GM19372 (cell line): Measurements from ENCODE around the gene RHOF.

Source experiments
- ATAC-seq: cut with Tn5 transposase; IDR thresholded peaks from one replicate; pipeline ENCODE4 v1.9.1; 2021; ENCODE audit warnings: mild to moderate bottlenecking, low read depth, moderate library complexity; ENCODE audit not compliant: unreplicated experiment

The RHOF gene

DNA sequence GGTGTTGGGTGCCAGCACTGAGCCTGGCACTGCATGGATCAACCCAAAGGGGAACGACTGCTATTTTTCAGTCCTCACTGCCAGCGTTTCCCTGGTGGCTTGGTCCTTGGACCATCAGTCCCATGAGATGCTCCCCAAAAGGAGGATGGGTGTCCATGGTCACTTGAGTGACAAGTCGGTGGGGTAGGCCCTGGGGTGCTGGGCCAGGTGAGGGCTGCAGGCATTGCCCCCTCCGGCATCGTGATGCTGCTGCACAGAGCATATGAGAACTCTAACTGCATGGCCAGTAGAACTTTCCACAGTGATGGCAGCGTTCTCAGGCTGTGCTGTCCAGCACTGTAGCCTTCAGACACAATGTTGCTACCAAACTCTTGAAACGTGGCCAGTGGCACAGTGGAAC is 26.6 kb upstream of the RHOF start:
- ATAC-seq, result no peak

DNA sequence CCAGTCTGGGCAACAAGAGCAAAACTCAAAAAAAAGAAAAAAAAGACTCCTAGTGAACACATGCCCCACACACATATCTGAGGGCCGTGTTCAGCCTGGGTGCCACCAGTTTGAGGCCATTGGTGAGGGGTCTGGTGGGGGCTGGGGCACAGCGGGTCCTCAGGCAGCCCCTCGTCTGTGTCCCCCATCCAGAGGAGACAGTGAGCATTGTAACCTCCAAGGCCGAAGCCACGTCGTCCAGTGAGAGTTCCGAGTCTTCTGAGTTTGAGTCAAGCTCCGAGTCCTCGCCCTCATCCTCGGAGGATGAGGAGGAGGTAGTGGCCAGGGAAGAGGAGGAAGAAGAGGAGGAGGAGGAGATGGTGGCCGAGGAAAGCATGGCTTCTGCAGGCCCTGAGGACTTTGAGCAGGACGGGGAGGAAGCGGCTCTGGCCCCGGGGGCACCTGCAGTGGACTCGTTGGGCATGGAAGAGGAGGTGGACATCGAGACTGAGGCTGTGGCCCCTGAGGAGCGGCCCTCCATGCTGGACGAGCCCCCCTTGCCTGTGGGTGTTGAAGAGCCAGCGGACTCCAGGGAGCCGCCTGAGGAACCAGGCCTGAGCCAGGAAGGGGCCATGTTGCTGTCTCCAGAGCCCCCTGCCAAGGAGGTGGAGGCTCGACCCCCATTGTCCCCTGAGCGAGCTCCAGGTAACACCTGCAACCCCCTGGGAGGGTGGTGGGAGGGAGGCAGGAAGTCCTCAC is 25.9 kb upstream of the RHOF start:
- ATAC-seq, result no peak

DNA sequence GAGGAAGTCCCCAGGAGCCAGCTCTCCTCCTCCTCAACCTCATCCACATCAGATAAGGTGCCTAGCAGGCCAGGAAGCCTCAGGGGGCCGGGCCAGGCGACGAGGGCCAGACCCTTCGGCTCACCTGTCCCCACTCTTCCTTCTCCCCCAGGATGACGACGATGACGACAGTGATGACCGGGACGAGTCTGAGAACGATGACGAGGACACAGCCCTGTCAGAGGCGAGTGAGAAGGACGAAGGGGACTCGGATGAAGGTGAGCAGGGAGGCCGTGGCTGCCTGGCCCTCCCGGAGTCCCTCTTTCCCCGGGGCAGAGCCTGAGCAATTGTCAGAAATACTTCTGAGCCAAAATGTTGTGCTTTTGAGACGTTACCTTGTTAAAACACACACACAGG is 24.2 kb upstream of the RHOF start:
- no peak for ATAC-seq

DNA sequence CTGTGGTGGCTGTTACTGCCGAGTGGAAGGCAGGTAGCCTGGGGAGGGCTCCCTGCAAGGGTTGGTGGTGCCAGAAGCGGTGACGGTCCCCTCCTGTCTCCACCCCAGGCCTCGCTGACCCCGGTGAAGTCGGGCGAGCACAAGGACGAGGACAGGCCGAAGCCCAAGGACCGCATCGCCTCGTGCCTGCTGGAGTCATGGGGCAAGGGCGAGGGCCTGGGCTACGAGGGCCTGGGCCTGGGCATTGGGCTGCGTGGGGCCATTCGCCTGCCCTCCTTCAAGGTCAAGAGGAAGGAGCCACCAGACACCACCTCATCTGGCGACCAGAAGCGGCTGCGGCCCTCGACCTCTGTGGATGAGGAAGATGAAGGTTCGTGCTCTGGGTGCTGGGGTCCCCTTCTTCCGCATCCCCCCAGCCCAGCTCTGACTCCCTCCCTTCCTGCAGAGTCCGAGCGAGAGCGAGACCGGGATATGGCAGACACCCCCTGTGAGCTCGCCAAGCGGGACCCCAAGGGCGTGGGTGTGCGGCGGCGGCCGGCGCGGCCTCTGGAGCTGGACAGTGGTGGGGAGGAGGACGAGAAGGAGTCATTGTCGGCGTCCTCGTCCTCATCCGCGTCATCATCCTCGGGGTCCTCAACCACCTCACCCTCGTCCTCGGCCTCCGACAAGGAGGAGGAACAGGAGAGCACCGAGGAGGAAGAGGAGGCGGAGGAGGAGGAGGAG is 23.6 kb upstream of the RHOF start:
- no peak for ATAC-seq

DNA sequence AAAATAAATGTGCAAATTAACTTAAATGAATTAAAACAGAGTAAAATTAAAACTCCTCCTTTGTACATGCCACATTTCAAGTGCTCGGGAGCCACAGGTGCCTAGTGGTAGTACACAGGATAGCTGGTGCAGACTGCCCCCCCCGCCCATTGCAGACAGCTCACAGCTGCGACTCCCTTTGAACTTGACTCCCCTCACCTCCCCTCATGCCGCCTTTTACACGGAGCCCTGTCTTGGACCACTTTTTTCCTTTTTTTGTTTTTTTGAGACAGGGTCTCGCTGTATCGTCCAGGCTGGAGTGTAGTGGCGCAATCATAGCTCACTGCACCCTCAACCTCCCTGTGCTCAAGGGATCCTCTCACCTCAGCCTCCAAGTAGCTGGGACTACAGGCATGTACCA is 21.8 kb upstream of the RHOF start:
- no peak for ATAC-seq

DNA sequence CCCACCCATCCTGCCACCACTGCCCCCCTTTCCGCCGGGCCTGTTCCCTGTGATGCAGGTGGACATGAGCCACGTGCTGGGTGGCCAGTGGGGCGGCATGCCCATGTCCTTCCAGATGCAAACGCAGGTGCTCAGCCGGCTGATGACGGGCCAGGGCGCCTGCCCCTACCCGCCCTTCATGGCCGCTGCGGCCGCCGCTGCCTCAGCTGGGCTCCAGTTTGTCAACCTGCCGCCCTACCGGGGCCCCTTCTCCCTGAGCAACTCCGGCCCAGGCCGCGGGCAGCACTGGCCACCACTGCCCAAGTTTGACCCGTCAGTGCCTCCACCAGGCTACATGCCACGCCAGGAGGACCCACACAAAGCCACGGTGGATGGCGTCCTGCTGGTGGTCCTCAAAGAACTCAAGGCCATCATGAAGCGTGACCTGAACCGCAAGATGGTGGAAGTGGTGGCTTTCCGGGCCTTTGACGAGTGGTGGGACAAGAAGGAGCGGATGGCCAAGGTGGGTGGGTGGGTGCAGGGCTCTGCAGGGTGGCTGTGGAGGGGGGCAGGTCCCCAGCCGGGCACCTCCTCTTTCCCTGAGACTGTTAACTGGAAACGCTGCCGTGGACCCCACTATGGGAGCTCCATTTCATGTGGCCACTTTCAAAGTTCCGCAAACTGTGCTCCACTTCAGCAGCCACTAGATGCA is 21.1 kb upstream of the RHOF start:
- ATAC-seq, result no peak

DNA sequence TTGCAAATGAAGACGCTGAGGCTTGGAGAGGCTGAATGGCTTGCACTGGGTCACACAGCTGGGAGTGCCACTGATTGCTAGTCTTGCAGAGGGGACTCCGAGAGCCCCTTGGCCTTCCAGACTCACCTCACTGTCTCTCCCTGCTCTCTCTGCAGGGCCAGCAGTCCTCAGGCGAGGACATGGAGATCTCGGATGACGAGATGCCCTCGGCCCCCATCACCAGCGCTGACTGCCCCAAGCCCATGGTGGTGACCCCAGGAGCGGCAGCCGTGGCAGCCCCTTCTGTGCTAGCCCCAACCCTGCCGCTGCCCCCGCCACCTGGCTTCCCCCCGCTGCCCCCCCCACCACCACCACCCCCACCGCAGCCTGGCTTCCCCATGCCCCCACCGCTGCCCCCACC is 20.5 kb upstream of the RHOF start:
- ATAC-seq, result no peak

DNA sequence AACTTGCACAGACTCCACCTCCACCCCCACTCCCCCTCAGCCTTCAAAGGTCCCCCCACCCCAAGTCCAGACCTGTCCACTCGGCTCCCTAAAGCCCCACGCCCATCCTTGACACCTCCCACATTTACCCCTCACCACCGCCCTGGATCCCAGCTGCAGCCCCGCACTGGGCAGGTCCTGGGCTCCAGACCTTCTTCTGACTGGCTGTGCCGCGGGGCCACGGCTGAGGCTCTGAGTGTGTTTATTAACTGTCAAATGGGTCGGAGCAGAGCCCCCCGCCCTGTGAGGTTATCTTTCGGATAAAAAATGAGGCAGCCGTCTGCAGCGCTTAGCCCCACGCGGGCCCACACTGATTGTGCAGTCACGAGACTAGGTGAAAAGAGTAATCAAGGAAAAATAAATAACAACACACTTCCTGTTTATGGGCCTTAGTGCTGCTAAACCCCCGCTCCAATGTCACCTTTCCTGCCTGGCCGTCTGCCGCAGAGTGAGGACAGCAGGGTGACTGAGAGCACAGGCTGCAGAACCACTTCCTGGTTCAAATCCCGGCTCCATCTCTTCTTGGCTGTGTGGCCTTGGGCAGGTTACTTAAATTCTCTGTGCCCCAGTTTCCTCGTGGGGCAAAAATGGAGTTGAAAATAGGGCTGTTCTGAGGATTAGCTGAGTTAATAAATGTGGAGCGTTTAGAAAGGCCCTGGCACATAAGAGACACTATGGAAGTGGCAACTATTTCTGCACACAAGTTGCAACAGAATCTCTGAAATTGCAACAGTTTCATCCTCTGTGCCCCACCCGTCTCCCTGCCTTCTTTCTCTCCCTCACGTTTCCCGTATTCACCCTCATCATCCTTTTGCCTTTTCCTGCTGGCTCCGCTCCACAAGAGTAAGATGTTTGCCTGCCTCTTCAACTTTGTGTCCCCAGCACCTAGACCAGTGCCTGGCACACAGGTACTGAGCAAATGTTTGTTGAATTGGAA is 19.7 kb upstream of the RHOF start:
- no peak for ATAC-seq

DNA sequence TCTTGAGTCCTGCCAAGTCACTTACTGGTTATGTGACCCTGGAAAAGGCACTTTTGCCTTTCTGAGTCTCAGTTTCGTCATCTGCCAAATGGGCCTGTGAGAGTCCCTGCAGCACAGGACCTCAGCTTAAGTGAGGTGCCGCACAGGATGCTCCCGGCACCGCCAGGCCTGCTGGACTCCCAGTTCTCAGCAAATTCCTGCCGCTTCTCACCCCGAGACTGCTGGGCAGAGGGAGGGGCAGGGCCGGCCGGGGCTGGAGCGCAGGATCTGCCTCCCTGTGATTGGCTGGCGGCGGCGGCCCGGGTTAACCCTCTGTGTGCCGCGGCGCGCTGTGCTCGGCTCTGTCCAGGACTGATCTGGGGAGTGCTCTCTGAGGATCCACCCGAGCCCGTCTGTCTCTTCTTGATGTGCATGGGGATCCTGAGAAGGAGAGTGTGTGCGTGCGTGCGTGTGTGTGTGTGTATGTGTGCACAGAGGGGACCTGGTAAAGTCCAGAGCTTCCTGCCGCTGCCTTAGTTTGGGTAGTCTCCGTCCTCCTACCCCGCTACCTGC is 18.9 kb upstream of the RHOF start:
- ATAC-seq, result no peak

DNA sequence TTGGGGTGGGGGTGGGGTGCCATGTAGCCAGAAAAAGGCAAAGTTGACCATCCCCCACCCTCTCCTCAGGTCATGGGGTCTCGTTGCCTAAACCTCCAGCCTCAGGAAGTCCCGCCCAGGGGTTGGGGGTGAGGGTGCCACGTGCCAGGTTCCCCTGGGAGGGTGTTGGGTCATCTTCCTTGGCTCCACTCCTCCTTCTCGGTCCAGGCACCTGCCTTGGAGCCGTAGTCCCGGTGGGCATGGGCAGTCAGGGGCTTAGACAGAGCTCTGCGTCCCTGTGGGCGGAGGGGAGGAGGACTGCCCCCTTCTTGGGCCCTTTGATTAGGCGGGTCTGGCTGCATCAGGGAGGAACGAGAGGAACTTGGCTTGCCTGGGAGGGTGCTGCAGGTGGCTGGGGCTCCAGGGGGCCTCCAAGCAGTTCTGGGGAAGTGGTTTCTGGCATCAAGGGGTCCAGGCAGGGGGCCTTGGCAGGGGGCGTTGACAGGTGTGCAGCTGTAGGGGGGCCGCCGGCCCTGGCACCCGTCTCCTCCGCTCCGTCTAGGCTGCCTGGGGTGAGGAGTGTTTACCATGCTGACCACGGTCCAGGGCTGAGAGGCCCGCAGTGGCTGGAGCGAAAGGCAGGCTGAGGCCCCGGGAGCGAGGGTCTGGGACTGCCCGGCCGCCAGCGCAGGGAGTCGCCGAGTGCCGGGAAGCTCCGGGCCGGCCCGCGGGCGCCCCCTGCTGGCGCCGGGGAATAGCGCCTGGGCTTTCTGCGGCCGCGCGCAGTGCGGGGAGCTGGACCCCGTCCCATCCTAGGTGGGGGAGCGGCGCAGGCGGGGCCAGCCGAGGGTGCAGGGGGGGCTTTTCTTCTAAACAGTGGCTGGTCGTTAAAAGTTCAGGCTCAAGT is 18.2 kb upstream of the RHOF start:
- peak; percentile 83 for ATAC-seq

DNA sequence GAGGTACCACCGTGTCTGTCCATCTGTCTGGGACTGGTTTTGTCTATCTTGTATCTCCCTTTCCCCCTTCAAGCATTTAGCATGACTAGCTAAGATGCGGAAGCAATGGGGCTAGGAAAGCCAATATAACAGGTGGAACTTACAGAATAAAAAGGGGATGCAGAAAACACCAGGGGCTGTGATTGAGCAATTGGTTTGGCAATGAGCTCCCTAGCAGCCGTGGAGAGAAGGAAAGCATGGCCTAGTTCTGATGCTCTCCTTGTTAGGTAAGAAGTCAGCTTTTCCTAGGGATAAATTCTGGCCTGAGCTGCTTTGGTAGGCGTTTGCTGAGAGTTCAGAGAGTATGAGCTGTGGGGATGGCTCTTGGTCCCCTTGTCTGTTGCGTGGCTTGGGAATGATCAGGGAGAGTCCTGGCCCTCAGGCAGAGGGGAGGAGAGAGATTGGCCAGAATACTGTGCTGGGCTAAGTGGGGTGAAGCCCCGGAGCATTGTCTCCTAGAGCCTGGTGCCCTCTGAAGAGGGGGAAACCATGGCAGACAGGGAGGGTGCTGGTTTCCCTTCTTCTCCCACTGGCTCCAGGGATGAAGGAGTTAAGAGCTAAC is 17.4 kb upstream of the RHOF start:
- no peak for ATAC-seq

DNA sequence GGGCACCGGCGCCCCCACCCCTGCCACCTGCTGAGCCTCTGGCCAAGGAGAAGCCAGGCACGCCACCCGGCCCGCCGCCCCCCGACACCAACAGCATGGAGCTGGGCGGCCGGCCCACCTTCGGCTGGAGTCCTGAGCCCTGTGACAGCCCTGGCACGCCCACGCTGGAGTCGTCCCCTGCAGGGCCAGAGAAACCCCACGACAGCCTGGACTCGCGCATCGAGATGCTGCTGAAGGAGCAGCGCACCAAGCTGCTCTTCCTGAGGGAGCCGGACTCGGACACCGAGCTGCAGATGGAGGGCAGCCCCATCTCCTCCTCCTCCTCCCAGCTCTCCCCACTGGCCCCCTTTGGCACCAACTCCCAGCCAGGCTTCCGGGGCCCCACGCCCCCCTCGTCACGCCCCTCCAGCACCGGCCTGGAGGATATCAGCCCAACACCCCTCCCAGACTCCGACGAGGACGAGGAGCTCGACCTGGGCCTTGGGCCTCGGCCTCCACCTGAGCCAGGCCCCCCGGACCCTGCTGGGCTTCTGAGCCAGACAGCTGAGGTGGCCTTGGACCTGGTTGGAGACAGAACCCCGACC is 16.8 kb upstream of the RHOF start:
- ATAC-seq, result no peak

DNA sequence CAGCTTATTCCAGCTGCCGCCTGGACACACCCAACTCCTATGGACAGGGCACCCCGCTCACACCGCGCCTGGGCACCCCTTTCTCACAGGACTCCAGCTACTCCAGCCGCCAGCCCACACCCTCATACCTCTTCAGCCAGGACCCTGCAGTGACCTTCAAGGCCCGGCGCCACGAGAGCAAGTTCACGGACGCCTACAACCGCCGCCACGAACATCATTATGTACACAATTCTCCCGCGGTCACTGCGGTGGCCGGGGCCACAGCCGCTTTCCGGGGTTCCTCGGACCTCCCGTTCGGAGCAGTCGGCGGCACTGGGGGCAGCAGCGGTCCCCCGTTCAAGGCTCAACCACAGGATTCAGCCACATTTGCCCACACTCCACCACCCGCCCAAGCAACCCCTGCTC is 16.2 kb upstream of the RHOF start:
- no peak for ATAC-seq

DNA sequence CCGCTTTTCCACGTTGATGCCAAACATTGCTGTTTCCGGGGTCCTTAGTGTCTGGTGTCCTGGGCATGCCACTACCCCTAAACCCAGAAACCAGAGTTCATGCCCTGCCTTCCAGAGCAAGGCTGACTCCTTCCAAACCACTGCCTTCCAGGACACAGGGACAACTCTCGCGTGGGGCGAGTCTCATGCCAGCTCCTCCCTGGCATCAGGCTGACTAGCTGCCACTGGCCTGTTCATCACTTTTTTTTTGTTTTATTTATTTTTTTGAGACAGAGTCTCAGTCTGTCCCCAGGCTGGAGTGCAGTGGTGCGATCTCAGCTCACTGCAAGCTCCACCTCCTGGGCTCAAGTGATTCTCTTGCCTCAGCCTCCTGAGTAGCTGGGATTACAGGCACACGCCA is 15.1 kb upstream of the RHOF start:
- ATAC-seq, result no peak

DNA sequence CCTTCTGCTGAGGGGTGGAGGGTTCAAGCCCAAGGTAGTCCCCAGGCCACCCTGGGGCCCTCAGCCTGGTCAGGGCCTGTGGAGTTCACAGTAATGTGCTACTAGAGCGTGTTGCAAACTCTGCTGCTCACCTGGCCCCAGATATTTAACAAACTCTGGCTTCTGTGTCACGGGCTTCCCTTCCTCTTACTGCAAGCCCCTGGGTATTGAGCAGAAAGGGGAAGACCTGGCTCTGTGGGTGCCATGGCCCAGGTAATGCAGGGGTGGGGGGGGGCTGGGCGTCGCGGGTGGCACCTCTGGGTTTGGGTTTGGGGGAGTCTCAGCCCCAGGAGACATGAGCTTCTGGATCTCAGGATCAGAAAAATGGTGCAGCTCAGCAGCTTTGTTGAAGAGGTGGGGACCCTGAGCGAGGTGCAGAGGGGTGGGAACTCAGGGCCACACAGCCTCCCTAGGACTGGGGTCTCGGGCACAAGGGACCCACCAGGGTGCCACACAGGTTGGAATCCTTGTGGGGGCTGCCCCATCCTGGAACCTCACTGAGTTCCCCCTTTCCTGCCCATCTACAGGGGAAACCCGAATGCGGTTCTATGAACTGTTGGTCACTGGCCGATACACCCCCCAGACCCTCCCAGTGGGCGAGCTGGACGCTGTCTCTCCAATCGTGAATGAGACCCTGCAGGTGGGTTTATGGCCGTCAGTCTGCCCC is 14.3 kb upstream of the RHOF start:
- no peak for ATAC-seq

DNA sequence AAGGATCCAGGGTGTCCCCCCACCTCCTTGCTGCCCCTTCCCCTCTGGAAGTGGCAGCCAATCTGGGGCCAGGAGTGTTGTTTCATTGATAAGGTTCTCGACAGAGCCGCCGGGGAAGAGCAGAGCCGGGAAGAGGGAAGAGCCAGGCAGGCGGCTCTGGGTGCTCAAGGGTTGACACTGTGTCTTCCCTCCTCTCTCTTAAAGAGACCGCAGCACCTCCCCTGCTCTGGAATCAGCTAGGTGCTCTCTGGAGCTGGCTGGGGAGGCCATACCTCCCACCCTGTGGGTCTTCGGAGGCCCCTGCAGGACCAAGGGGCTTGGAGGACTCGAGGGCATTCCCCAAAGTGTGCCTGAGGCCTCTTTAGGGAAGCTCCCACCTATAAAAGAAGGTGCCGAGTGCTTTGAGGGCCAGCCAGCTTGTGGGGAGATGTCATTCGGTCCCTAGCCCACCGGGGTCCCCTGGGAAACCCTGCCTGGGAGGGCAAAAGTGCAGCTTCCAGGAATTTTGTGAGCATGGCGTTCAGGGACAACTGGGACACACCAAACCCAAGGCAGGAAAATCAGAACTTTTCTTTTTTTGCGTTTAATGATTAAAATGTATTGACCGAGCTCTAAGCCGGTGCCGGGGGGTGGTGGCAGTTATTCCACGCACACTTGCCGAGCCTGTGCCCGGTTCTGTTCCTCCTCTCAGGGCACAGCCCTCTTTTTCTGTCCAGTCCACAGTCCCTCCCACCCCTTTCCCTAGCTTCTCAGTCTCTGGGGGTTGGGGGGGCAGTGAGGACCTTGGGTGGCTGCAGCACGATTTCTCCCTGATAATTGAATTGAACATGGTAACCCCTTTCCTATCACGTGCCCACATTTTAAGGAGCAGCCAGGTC is 13.3 kb upstream of the RHOF start:
- ATAC-seq, result no peak

DNA sequence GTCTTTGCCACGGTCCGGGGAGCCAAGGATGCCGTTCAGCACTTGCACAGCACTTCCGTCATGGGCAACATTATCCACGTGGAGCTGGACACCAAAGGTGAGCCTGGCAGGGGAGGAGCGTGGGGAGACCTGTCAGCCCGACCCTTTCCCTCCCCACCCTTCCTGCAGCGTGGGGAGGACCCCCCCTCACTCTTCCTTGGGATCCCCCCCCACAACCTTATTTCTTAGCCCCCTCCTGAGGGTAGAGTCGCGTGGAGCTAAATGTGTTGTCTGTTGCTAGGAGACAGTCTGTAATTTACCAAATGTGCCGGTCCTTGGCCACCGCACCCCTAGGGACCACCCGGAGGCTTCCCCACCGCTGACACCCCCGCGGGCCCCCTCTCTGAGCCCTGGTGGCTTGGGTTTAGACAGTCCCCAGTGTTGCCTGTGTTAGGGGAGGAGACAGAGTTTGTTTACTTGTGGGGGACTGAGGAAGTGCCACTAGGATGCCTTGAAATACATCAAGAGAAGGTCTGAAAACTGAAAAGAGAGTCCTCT is 12.6 kb upstream of the RHOF start:
- no peak for ATAC-seq
